ENCODE data around the gene TMEM91.

The TMEM91 gene

GRCh38 chr19:41411100-41411967 lies 35.0 kb downstream of the TMEM91 start:
- DNase-seq (ENCODE audit: low read depth, low spot score), result no peak

DNA sequence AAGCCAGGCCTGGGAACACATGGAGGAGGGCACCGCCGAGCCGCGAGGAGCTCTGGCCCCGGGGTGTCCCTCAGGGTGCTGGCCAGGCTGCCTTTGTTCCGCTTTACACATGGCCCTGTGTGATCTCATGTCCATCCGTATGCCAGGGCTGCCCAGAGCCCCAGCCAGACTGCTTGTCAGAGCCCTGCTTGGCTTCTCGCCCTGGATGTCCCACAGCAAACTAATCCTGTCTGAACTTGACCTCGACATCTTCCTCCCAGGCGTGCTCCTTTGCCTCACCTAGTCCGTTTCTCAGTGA lies 35.6 kb downstream of the TMEM91 start:
- no peak for DNase-seq (ENCODE audit: low read depth, low spot score)

DNA sequence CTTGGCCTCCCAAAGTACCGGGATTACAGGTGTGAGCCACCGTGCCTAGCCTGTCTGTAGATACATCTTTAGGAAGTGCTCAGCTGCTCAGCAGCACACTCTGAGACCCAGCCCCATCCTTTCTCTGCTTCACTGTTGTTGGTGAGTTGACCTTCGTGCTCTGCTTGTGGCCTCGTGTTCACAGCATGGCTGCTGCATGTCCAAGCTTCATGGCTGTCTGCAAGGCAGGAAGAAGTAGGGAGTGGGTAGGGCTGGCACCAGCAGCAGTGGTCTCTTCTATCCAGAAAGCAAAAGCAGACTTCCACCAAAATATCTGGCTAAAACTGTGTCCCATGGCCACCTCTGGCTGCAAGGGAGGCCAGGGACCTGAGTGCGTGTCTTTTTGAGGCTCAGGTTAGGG lies 36.6 kb downstream of the TMEM91 start:
- no peak for DNase-seq (ENCODE audit: low read depth, low spot score)

DNA sequence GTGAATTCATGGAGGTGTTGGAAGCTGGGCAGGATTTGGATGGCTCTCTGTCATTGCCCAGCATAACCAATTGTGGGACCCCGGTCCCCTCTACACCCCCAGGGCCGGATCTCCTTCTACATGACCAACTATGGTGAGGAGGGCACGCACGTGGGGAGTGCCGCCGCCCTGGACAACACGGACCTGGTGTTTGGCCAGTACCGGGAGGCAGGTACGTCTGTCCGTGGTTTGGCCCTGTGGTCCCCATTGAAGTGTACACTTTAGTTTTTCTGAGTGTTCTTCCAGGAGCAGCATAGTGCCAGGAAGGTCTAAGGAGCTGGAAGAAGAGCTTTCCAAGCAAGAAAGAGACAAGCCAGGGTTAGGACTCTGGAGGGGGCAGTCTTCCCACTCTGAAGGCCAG lies 37.6 kb downstream of the TMEM91 start:
- no peak for DNase-seq (ENCODE audit: low read depth, low spot score)

DNA sequence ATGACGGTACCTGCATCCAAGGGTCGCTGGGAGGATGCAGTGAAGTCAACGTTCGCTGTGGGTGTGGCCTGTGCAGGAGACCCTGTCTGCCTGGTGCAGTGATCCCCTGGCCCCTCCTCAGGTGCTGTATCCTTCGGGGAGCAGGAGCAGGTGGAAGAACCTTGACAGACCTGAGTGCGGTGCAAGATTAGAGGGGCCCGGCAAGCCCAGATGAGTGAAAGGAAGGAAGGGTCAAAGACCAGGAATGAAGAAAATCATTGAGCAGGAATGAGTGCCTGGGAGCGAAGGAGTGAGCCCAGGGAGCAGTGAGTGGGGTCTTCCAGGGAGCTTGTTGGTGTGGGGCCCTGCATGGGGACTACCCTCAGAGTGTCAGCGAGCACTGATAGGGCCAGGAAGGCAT lies 38.1 kb downstream of the TMEM91 start:
- no peak for DNase-seq (ENCODE audit: low read depth, low spot score)

DNA sequence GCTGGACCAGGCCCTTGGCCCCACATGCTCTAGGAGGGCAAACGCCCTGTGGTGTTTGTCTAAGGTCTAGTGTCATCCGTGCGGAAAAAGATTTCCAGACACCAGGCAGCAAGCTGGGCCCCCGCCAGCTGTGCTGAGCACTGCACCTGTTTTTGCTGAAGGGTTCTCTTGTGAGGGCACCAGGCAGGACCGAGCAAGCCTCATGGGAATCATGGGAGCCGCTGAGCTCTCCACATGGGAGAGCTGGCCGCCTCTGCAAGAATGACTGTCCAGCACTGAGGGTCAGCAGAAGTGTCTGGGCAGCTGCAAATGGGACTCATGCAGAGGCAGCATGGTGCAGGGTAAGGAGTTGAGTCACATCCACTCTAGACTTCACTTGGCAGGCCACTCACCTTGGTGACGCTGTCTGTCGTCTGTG lies 38.8 kb downstream of the TMEM91 start:
- DNase-seq (ENCODE audit: low read depth, low spot score), result no peak

DNA sequence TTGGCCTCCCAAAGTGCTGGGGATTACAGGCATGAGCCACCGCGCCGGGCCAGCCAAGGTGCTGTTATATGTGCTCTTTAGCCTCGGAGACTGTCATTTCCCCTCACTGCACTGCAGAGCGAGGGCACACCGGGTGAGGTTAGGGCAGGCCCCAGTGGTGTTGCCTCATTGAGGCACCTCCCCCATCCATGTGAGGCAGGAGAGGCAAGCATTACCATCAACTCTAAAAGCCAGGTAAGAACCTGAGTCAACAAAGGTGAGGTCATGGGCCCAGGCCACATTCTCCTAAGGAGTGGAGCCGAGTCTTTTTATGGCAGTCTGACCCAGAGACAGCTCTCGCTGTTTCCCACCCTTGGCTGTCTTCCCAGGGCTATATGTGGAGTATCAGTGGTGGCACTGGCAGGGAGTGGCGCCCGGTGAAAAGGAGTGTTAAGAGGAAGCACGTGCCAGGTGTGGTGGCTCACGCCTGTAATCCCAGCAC lies 39.9 kb downstream of the TMEM91 start:
- no peak for DNase-seq (ENCODE audit: low read depth, low spot score)

- no peak for DNase-seq (ENCODE audit: low read depth, low spot score)
Observed at GRCh38 chr19:41420101-41420880, 44.0 kb downstream of the TMEM91 start.

GRCh38 chr19:41421314-41421713 lies 45.0 kb downstream of the TMEM91 start:
- no peak for DNase-seq (ENCODE audit: low read depth, low spot score)

DNA sequence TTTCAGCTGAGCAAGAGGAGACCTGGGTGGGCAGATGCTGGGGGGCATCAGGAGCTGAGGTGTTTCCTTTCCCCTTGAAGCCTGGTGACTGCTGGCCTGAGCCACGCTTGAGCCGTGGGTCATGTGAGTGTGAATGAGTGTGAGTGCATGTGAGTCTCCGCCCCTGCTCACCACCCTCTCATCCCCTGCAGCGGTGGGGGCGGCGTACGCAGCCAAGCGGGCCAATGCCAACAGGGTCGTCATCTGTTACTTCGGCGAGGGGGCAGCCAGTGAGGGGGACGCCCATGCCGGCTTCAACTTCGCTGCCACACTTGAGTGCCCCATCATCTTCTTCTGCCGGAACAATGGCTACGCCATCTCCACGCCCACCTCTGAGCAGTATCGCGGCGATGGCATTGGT lies 45.6 kb downstream of the TMEM91 start:
- no peak for DNase-seq (ENCODE audit: low read depth, low spot score)

DNA sequence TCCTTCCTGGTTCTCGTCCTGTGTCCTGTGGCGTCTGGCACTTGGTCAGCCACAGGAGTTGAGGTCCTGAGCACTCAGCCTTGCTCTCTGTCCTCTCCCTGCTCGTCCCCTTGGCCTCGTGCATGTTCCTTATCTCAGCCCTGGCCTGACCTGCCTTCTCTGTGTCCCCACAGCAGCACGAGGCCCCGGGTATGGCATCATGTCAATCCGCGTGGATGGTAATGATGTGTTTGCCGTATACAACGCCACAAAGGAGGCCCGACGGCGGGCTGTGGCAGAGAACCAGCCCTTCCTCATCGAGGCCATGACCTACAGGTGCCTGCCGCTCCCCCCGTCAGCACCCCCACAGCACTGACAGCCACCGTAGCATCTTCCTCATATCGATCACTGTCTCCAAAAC lies 46.1 kb downstream of the TMEM91 start:
- DNase-seq (ENCODE audit: low read depth, low spot score), result no peak

DNA sequence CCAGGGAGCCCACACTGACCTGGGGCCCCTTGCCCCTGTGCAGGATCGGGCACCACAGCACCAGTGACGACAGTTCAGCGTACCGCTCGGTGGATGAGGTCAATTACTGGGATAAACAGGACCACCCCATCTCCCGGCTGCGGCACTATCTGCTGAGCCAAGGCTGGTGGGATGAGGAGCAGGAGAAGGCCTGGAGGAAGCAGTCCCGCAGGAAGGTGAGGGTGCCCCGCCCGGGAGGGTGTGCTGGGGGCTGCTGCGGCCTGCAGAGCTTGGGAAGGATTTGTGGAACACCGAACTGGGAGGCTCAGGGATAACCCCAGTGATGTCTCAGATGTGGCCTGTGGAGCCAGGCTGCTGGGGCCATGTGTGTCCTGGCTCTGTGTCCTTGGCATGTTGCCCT lies 46.6 kb downstream of the TMEM91 start:
- DNase-seq (ENCODE audit: low read depth, low spot score), result no peak

DNA sequence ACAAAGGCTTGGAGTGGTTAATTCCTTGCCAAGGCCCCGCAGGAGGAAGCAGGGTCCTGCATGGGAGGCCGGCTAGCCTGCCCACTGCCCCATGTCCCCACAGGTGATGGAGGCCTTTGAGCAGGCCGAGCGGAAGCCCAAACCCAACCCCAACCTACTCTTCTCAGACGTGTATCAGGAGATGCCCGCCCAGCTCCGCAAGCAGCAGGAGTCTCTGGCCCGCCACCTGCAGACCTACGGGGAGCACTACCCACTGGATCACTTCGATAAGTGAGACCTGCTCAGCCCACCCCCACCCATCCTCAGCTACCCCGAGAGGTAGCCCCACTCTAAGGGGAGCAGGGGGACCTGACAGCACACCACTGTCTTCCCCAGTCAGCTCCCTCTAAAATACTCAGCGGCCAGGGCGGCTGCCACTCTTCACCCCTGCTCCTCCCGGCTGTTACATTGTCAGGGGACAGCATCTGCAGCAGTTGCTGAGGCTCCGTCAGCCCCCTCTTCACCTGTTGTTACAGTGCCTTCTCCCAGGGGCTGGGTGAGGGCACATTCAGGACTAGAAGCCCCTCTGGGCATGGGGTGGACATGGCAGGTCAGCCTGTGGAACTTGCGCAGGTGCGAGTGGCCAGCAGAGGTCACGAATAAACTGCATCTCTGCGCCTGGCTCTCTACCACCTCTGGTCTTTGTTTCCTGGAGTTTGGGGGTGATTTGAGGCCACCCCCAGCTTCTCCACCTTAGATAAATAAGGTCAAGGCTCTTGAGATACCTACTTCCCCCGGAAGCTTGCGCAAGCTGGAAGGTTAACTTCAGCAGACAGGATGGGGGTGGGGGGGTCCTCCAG lies 48.2 kb downstream of the TMEM91 start:
- no peak for DNase-seq (ENCODE audit: low read depth, low spot score)

DNA sequence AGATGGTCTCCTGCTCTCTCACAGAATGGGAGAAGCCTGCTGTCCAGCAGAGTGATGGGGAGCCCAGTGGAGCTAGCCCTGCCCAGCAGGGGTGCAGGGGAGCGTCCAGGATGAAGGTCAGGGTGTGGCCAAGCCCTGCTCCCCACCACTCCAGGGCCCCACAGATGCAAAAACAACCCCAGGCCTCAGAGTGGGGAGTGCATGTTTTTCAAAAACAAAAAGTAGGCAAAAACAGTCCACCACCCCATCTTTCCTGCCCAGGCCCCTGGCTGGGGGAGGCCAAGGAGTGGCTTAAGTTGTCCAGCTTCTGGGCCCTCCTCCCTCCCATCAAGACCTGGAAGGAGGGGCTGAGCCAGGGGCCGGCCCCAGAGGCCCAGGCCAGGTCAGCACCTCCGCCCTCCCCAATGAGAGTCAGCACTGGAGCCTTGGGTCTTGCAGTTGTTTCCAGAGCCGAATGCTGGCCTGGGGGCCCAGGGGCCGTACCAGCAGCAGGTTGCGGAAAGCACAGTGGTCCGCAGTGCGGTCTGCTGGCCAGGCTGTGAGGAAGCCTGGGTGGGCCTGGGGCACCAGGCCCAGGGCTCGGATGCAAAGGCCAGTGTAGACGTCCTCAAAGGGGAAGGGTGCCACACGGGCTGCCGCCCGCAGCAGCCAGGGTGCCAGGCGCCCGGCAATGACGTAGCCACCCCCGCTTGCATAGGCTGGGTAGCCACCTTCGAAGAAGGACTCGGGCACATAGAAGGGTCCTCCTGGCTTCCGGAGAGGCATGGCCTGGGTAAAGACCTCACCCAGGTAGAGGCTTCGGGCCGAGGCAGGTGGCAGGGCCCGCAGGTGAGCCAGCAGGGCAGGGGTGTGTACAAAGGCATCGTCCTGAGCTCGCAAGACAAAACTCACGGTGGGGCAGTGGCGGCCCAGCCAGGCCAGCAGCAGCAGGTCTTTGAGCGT lies 49.1 kb downstream of the TMEM91 start:
- no peak for DNase-seq (ENCODE audit: low read depth, low spot score)

- no peak for DNase-seq (ENCODE audit: low read depth, low spot score)
Observed at GRCh38 chr19:41426116-41426841, 49.9 kb downstream of the TMEM91 start.

DNA sequence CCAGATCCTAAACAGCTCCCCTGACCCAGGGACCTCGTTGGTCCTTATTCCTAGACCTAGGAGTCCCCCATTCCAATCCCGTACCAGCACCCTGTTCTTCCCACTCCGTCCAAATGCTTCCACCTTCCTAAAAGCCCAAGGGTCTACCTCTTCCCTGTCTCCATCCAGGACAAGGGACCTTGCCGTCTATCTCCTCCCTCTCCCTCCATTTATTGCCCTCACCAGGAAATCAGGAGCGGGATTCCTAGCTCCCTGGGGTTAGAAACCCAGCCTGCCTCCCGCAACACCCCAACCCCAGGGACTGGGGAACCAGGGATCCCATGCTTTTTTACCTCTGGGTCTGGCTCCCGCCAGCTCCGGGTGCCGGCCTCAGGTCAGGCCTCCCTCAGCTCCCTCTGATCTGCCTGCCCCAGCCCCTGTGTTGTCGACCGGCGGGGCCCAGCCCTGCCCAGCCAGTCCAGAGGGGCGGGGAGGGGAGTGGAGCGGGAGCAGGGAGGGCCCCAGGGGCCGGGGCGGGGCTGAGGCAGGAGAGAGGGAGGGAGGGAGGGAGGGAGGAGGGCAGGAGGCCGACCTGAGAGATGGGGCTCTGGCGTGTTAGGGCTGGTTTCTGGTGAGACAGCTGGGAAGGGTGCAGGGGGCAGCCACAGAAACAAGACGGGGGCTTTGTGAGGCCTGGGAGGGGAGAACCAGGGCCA lies 50.8 kb downstream of the TMEM91 start, which contains the start of gene B3GNT8:
Gene B3GNT8, minus strand, starts transcription at position 423 of the 695 bp plus-strand sequence. CDS start 596 bp downstream, outside the sequence.
- DNase-seq (ENCODE audit: low read depth, low spot score), result no peak

- DNase-seq (ENCODE audit: low read depth, low spot score), result no peak
Observed at GRCh38 chr19:41427647-41428480, 51.5 kb downstream of the TMEM91 start.

DNA sequence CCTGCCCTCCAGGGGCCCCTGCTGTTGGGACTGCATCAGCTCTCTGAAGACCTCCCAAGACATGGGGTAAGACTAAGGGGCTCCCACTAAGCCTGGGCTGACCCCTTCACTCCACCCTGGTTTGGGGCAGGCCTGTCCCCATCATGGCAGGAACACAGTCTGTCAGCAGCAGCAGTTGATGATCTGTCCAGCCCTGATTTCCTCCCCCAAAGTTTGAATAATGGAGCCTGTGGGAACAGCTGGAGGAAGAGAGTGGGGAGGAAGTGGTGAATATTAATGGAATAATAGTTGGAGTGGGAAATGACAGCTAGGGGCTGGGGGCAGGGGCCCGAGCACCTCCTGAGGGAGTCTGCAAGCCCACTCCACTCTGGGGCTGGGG lies 52.1 kb downstream of the TMEM91 start:
- no peak for DNase-seq (ENCODE audit: low read depth, low spot score)

DNA sequence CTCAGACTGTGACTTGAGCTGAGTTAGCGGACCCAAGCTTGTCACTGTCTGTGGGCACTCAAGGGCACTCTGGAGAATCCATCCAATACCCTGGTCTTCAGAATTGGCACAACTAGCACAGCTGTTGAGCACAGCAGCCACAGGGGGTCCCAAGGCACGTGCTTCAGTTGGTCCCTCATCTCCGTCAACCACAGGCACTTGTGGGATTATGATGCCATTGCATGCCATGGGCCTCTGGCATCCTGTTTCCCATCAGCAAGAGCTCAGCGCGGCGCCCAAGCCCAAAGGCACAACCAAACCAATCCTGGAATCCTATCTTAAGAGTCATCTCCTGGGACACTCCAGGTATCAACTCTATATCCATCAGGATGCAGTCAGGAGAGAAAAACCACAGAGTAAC lies 54.6 kb downstream of the TMEM91 start:
- peak; percentile 36 for DNase-seq (ENCODE audit: low read depth, low spot score)
